ENCODE measurements around the gene SH3RF3. TPM values are rescaled to one million over a fixed set of nuclear protein-coding genes. Genes with fewer than 3 reads are reported as not detected.

Gene SH3RF3
- total RNA-seq, 2 experiments from 2014 or later = 1.4 TPM

DNA sequence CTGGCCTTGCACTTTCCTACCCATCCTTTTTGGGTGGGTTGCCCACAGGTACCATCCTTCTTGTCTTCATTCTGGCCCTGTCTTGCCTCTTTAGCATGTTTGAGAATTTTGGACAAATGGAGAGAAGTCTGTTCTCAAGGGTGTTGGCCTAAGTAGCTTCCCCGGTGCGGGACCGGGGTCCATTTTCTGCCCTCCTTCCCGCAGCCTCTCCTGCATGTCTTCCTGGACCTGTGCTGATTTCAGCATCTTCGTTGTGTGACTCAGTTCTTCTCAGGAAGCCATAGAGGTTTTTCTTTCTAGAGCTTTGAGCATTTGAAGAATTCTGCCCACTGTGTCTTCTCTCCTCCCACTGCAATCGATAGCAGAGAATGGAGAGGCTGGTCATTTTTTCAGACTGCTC lies 172.7 kb downstream of the SH3RF3 start:
- Mint-ChIP-seq H3K9me3 (ENCODE audit: low read depth) (no peaks in the 10 kb centered on the region), H3K4me1 (no peaks in the 10 kb centered on the region), H3K36me3 (ENCODE audit: low read depth) (no peaks in the 10 kb centered on the region), H3K27me3 (no peaks in the 10 kb centered on the region), H3K4me3 (no peak overlapping the region), H3K27ac (no peak overlapping the region)
- DNase-seq (no peak), ATAC-seq (no peak)
- intact Hi-C loops (cut with DNase I, micrococcal nuclease) = no loop called here
- ChIA-PET POLR2A (no interaction called here), CTCF (no interaction called here)

DNA sequence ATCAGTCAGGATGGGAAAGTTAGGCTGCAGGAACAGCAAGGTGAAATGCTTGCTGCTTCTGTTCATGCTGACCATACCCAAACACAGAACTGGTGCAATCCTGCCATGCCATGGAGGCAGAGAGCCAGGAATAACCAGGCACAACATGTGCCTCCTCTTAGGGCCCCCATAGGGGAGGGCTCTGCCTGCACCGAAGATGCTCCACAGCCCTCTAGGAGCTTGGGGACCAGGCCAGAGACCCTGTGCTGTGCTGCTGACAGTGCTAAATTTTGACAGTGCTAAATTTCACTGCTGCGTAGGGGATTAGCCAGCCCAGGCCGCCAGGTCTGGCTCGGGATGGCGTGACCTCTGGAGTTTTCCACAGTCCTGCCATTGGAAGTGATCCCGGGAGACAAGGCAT lies 173.3 kb downstream of the SH3RF3 start:
- Mint-ChIP-seq H3K27me3 (no peaks in the 10 kb centered on the region), H3K36me3 (ENCODE audit: low read depth) (no peaks in the 10 kb centered on the region), H3K4me1 (no peaks in the 10 kb centered on the region), H3K4me3 (no peak overlapping the region), H3K27ac (no peak overlapping the region), H3K9me3 (ENCODE audit: low read depth) (no peaks in the 10 kb centered on the region)
- no peak for DNase-seq
- POLR2A ChIA-PET = no interaction called here
- intact Hi-C loops (cut with DNase I, micrococcal nuclease) = no loop called here
- CTCF ChIA-PET = no interaction called here
- no peak for ATAC-seq

DNA sequence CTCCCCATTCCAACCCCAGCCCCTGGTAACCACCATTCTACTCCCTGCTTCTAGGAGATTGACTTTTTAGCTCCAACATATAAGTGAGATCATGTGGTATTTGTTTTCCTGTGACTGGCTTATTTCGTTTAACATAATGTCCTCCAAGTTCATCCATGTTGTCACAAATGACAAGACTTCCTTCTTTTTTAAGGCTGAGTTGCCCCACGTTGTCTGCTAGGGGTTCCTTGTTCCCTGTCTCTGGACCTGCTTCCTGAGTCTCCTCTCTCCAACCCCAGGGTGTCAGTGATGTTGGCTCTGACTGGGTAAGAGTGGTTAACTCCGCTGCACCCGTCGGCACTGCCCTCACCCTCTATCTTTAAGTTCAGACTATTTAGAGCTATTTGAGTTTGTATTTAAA lies 175.2 kb downstream of the SH3RF3 start:
- CTCF ChIA-PET = no interaction called here
- H3K4me1 Mint-ChIP-seq = no peaks in the 10 kb centered on the region
- no peak overlapping the region for H3K4me3 Mint-ChIP-seq
- no peaks in the 10 kb centered on the region for H3K27me3 Mint-ChIP-seq
- intact Hi-C loops (cut with DNase I, micrococcal nuclease) = no loop called here
- no peaks in the 10 kb centered on the region for H3K36me3 Mint-ChIP-seq (ENCODE audit: low read depth)
- DNase-seq = no peak
- H3K9me3 Mint-ChIP-seq (ENCODE audit: low read depth) = no peaks in the 10 kb centered on the region
- POLR2A ChIA-PET = no interaction called here
- no peak overlapping the region for H3K27ac Mint-ChIP-seq
- ATAC-seq = no peak

DNA sequence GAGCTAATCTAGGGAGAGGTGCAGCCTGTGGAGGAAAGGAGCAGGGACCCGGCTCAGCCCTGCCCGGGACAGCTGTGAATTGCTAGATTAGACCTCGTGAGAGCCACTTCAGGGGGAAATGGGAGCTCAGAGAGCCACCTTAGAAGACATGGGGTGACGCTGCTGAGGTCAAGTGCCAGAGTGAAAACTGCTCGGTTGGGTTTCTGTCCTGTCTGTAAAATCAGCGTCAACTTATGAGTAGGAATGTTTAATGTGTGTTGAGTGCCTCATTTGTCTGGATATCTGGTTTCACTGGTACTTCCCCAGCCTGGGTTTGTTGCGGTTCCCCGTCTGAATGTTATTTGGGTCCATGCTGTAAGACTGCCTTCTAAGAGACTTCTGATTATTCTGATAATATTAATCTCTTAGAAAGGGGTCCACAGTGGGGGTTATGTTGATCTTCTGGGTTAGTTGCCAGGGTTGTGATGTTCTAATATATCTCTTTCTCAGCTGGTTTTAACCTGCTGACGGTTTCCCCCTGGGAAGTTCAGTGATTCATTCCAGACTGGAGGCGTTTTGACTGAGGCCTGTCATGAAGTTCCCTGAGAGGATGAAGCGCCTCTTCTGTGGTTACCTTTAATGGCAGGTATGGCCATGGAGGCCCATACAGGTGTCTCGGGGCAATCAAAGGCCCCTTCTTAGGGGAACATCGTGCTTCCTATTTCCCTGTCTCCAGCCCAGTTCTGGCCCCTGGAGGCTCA lies 175.9 kb downstream of the SH3RF3 start:
- POLR2A ChIA-PET = no interaction called here
- ATAC-seq (no peak), DNase-seq (no peak)
- Mint-ChIP-seq H3K4me3 (no peak overlapping the region), H3K4me1 (no peaks in the 10 kb centered on the region), H3K36me3 (ENCODE audit: low read depth) (no peaks in the 10 kb centered on the region), H3K27ac (no peak overlapping the region), H3K9me3 (ENCODE audit: low read depth) (no peaks in the 10 kb centered on the region), H3K27me3 (no peaks in the 10 kb centered on the region)
- CTCF ChIA-PET = no interaction called here
- intact Hi-C loops (cut with DNase I, micrococcal nuclease) = no loop called here

DNA sequence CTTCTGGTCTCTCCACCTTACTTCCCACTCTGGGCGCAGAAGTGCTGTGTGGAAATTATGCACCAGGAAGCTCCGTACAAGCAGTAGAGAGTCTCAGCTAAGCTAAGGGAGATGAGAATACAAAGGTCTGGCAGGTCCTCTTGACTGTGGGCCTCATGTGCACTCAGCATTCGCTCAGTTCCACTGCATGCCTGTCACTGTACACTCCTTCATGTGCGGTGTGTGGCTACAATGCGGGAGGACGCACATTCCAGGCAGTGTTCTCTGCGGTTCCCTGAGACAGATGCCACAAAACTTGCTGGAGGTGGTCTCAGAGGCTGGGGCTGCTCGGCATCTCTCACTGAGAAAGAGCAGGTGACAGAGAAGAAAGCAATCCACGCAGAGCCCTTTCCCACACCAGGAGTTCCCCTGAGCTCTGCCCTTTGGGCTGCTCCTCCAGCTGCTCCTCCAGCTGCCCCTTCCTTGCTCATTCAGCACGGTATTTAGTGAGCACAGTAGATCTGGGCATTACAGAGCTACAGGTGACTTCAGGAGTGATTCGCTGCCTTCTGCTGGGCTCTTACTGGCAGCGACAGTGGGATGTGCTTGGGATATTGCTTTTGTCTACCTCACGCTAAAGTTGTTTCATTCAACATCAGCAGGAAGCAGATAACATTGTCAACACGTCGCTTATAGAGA lies 176.6 kb downstream of the SH3RF3 start:
- no peaks in the 10 kb centered on the region for H3K27me3 Mint-ChIP-seq
- ChIA-PET POLR2A (no interaction called here), CTCF (no interaction called here)
- ATAC-seq (no peak), DNase-seq (no peak)
- H3K36me3 Mint-ChIP-seq (ENCODE audit: low read depth) = no peaks in the 10 kb centered on the region
- H3K4me1 Mint-ChIP-seq = no peaks in the 10 kb centered on the region
- H3K4me3 Mint-ChIP-seq = no peak overlapping the region
- no peaks in the 10 kb centered on the region for H3K9me3 Mint-ChIP-seq (ENCODE audit: low read depth)
- H3K27ac Mint-ChIP-seq = no peak overlapping the region
- intact Hi-C loops (cut with DNase I, micrococcal nuclease) = no loop called here

DNA sequence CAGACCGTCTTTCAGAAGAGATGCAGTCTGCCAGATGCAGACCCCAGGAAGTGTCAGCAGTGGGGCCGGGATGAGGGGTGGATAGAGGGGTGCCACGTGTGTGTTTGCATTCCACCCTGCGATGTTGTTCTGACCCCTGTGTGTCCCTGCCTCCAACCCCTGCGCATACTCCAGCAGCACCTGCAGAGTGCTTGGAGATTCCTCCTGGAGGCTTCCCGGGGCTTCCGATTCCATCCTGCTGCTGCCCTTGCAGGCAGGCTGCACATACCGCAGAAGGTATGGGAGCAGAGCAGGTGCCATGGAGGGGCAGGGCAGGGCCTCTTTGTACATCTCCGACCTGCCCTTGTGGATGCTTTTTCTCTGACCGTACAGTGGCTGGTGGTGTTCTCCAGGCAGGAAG lies 177.2 kb downstream of the SH3RF3 start:
- ChIA-PET POLR2A (no interaction called here), CTCF (no interaction called here)
- intact Hi-C loops (cut with DNase I, micrococcal nuclease) = no loop called here
- H3K36me3 Mint-ChIP-seq (ENCODE audit: low read depth) = no peaks in the 10 kb centered on the region
- ATAC-seq (no peak), DNase-seq (no peak)
- H3K27me3 Mint-ChIP-seq = no peaks in the 10 kb centered on the region
- no peaks in the 10 kb centered on the region for H3K9me3 Mint-ChIP-seq (ENCODE audit: low read depth)
- H3K4me1 Mint-ChIP-seq = no peaks in the 10 kb centered on the region
- H3K27ac Mint-ChIP-seq = no peak overlapping the region
- no peak overlapping the region for H3K4me3 Mint-ChIP-seq

DNA sequence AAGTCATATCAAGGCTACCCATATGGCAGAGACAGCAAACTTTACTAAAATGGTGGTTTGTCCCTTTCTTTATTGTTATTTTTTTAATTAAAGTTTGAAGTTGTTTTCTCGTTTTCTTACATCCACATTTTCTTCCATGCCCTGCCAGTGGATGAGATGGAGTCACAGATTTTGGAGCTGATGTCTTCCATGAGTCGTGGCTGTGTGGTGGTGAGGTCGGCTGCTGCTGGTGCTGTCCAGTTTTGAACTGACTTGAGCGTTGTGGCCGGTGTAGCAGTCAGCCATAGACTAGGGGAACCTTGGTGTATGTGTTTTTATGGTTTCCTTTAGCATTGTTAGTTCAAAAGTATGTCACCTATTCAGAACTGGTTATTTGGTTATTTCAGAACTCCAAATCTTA lies 182.8 kb downstream of the SH3RF3 start:
- CTCF ChIA-PET = interaction anchor here (0.7 kb wide), 1 partner anchor 21 kb away, joined by 3 read pairs; no protein-coding TSS in a partner anchor
- DNase-seq (no peak), ATAC-seq (no peak)
- intact Hi-C loops (cut with DNase I, micrococcal nuclease) = no loop called here
- POLR2A ChIA-PET = no interaction called here
- Mint-ChIP-seq H3K4me1 (peaks cover 10% of the 10 kb centered on the region), H3K9me3 (ENCODE audit: low read depth) (no peaks in the 10 kb centered on the region), H3K4me3 (no peak overlapping the region), H3K27me3 (no peaks in the 10 kb centered on the region), H3K36me3 (ENCODE audit: low read depth) (no peaks in the 10 kb centered on the region), H3K27ac (no peak overlapping the region)

DNA sequence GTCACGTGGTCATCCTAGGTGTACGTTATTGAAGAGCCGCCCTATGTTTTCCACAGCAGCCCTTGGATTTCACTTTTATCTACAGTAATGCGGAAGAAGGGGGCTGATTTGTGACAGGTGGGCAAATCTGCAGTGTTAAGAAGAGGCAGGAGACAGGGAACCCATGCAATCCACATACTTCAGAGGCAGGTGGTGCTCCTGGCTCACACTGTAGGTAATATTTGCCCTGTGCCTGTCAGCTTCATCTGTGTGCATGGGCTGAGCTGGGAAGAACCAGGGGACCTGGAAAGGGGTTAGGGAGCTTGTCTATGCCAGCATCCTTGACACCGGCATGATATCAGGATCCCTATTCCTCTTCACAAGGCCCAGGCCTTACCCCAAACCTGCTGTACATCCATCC lies 183.9 kb downstream of the SH3RF3 start:
- H3K36me3 Mint-ChIP-seq (ENCODE audit: low read depth) = no peaks in the 10 kb centered on the region
- no peaks in the 10 kb centered on the region for H3K9me3 Mint-ChIP-seq (ENCODE audit: low read depth)
- DNase-seq (no peak), ATAC-seq (no peak)
- H3K4me3 Mint-ChIP-seq = no peak overlapping the region
- ChIA-PET POLR2A (no interaction called here), CTCF (interaction anchor here (1.1 kb wide), 1 partner anchor 197 kb away, joined by 3 read pairs; no protein-coding TSS in a partner anchor)
- intact Hi-C loops (cut with DNase I, micrococcal nuclease) = no loop called here
- H3K27ac Mint-ChIP-seq = no peak overlapping the region
- H3K4me1 Mint-ChIP-seq = peaks cover 10% of the 10 kb centered on the region
- H3K27me3 Mint-ChIP-seq = no peaks in the 10 kb centered on the region

DNA sequence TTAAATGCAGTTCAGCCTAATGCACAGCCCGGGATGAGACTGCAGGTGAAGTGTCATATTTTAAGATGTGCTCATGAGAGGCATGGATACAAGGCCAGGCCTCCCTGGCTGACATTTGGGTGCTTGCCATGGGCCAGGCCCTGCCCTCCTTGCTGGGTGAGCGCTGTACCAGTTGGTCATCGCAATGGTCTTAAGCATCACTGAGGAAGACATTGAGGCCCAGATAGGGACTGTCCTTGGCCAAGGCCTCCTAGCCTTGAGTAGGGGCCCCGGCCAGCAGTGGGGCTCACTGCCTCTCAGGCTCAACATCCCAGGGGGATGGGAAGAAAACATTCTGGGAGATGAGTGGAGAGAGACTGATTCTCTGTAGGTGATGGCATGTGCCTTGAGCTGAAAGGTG lies 184.3 kb downstream of the SH3RF3 start:
- ChIA-PET CTCF (interaction anchor here (0.7 kb wide), 1 partner anchor 191 kb away, joined by 6 read pairs; no protein-coding TSS in a partner anchor), POLR2A (no interaction called here)
- DNase-seq = no peak
- intact Hi-C loops (cut with DNase I, micrococcal nuclease) = no loop called here
- H3K9me3 Mint-ChIP-seq (ENCODE audit: low read depth) = no peaks in the 10 kb centered on the region
- no peak overlapping the region for H3K4me3 Mint-ChIP-seq
- no peaks in the 10 kb centered on the region for H3K36me3 Mint-ChIP-seq (ENCODE audit: low read depth)
- ATAC-seq = no peak
- peaks cover 10% of the 10 kb centered on the region for H3K4me1 Mint-ChIP-seq
- H3K27me3 Mint-ChIP-seq = no peaks in the 10 kb centered on the region
- H3K27ac Mint-ChIP-seq = no peak overlapping the region

DNA sequence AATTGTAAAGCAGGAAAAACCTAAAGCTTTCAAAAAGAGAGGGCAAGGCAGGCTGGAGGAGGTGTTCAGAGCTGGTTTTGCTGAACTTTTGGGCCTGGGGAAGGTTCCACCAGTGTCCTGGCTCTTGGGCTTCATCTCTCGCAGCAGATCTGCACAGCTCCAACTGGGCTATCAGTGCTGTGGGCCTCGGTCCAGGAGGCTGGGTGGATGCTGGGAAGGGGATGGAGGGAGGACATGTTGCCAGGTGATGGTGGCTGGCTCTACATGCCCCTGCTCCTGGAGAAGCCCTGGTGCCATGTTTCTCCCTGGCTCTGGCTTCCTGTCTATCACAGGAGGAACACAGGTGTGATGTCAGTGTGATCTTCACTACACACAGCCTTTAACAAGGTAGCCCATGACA lies 187.1 kb downstream of the SH3RF3 start:
- intact Hi-C loops (cut with DNase I, micrococcal nuclease) = no loop called here
- Mint-ChIP-seq H3K27me3 (no peaks in the 10 kb centered on the region), H3K4me3 (no peak overlapping the region), H3K36me3 (ENCODE audit: low read depth) (no peaks in the 10 kb centered on the region), H3K27ac (no peak overlapping the region), H3K9me3 (ENCODE audit: low read depth) (no peaks in the 10 kb centered on the region), H3K4me1 (peaks cover 26% of the 10 kb centered on the region)
- ChIA-PET POLR2A (no interaction called here), CTCF (no interaction called here)
- DNase-seq (no peak), ATAC-seq (no peak)

DNA sequence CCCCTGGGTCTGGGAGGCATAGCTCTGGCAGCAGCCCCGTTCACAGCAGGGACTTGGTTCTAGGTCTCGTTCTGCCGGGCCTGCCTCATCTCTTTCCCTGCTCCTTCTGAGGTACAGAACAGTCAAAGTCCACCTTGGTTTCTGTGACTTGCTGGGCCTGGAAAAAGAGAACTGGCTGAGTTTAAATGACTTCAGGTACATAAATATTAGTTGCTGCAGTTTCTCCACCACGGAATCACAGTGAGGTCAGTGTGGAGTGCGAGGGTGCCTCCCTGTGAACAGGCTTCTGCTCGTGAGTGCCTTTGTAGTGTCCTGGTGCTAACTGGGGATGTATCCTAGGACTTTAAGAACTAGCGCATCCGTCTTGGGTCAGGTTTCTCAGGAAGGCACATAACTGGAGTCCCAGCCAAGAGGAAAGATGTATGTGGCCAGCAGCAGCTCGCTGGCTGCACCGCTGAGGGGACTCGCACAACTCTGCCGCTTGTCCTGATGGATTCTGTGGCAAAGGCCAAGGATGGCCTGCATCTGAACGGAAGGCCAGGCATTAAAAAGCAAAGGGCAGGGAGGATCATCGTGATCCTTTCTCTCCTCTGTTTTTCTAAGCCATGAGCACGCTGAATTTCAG lies 188.6 kb downstream of the SH3RF3 start:
- no peaks in the 10 kb centered on the region for H3K27me3 Mint-ChIP-seq
- ChIA-PET CTCF (no interaction called here), POLR2A (no interaction called here)
- peaks cover 26% of the 10 kb centered on the region for H3K4me1 Mint-ChIP-seq
- H3K36me3 Mint-ChIP-seq (ENCODE audit: low read depth) = no peaks in the 10 kb centered on the region
- no peaks in the 10 kb centered on the region for H3K9me3 Mint-ChIP-seq (ENCODE audit: low read depth)
- ATAC-seq (no peak), DNase-seq (no peak)
- intact Hi-C loops (cut with DNase I, micrococcal nuclease) = no loop called here
- no peak overlapping the region for H3K27ac Mint-ChIP-seq
- no peak overlapping the region for H3K4me3 Mint-ChIP-seq

All from activated CD4-positive, alpha-beta T cell treated with anti-CD3 and anti-CD28 coated beads for 36 hours (primary cell).